ENCODE measurements around the gene TNFSF10.

DNA sequence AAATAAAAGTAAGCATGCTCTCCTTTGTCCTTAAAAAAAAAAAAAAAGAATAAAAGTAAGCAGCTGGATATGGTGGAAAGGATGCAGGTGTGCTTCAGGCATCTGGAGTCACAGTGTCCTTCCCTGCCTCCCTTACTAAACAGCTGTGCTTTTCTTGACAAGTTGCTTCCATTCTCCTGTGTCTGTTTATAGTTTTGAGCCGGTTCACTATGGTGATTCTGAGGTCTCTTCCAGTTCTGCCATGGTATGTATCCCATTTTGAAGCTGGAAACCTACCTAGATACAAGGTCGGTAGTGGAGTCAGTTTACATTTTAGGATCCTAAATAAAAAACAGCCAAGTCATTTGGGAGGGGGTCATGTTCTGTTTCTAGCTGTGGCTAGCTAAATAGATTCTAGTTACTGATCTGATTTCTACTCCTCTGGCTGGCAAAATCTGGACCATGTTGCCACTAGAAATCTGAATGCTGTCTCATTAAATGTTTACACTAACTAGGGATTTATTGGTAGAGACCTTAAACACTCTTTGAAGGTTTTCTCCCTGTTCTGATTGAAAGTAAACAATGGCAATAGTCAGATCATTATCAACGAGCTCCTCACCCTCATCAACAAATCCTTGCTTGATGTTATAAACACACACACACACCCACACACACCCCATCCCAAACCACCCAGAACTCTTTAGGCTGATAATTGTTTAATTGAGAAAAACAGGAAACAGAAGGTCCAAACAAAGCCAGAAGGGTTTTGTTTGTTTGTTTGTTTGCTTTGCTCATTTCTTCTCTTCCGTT lies 7.9 kb downstream of the TNFSF10 start:
- no peak for TF ChIP-seq EP300 (IDR thresholded peaks at IDR 0.05)
- TF ChIP-seq, protein P1, sequence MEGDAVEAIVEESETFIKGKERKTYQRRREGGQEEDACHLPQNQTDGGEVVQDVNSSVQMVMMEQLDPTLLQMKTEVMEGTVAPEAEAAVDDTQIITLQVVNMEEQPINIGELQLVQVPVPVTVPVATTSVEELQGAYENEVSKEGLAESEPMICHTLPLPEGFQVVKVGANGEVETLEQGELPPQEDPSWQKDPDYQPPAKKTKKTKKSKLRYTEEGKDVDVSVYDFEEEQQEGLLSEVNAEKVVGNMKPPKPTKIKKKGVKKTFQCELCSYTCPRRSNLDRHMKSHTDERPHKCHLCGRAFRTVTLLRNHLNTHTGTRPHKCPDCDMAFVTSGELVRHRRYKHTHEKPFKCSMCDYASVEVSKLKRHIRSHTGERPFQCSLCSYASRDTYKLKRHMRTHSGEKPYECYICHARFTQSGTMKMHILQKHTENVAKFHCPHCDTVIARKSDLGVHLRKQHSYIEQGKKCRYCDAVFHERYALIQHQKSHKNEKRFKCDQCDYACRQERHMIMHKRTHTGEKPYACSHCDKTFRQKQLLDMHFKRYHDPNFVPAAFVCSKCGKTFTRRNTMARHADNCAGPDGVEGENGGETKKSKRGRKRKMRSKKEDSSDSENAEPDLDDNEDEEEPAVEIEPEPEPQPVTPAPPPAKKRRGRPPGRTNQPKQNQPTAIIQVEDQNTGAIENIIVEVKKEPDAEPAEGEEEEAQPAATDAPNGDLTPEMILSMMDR (IDR thresholded peaks at IDR 0.05) = no peak
- no peak for TF ChIP-seq POLR2A (IDR thresholded peaks at IDR 0.05)
